Activated CD8-positive, alpha-beta memory T cell treated with anti-CD3 and anti-CD28 coated beads, Interleukin-2, amount 50 U/mL, for 4 hours (primary cell): ENCODE measurements around the gene RPN2.

Experiments
- DNase-seq: peaks from one replicate; pipeline ENCODE4 v3.0.0-alpha.2; 2020

RPN2 gene

DNA sequence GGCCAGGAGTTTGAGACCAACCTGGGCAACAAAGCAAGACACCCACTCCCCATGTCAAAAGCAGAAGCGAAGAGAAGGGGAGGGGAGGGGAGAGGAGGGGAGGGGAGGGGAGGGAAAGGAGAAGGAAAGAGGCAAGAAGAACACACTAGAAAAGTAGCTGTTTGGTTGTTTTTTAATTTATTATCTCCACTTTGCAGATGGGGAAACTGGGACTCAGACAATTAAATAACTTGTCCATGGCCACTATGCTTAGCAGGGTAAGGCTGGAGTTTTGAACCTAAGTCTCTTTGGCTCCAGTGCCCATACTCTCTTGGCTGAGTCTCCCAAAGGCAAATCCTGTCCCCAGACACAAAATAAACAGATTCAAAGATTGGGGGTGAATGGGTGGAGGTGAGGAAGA, 94.9 kb downstream of the RPN2 start:
- DNase-seq, result no peak

DNA sequence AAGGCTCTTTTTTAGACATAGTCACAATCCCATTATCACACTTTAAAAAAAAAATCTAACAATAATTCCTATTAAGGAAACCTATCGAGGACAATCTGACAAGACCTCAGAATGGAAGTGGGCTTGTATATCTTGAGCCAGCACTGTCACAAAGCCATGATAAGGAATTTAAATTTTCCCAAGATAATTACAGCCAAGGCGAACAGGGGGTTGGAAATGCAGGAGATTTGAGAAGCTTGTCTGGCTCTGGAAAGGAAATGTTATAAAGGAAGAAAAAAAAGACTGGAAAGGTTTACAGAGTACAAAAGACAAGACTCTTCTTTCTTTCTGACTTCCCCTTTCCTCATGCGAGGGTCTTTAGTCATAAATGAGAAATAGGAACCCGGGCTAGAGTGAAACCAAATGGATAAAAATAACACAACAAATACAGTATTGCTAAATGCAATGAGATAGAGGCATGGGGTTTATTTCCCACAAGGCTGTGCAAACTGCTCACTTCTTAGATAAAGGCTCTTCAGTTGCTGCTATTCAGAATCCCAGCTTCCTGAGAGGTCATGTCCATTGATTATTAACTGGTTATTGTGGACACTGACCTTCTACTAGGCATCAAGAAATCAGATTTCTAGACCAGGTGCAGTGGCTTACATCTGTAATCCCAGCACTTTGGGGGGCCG, 95.9 kb downstream of the RPN2 start:
- DNase-seq, result no peak

DNA sequence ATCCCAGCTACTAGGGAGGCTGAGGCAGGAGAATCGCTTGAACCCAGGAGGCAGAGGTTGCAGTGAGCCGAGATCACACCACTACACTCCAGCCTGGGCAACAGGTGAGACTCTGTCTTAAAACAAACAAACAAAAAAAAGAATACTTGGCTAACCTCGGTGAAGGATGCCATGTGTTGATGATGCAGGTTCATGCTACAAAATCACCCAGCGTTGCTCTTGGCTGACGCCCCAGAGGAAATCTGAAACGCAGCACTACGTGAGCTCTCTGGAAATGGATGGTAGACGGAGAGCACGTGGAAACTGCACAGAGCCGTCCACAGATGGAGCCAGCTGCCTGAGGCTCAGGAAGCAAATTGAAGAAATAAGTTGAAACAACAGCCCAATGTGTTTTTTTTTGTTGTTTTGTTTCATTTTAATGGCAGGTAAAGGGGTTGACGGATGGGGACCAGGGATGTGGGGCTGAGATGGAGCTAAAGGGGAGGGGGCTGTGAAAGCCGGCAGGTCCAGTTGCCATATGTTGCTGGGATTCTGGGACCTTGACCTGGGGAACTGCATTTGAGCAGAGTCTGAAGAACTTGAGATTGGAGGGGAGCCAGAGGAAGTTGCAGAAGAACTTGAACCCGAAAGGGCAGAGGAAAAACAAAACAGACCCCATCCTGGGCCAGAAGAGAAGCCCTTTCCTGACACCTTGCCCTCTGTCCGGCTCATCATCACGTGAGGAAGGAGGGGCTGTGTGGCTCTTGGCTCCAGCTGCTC, 97.5 kb downstream of the RPN2 start:
- no peak for DNase-seq

DNA sequence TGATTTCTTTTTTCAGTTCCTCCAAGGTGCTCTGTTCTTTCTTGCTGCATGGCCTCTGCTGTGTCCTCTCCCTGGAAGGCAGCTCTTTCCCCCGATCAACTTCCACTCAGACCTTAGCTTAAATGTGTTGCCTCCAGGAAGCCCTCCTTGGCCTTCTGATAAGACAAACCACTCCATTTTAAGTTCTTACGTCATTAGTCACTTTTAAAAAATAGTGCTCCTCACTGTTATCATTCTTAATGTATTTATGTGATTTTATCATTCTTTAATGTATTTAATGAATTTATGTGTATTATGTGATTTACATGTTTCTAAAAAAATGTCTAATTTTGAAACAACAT, 98.1 kb downstream of the RPN2 start:
- no peak for DNase-seq

DNA sequence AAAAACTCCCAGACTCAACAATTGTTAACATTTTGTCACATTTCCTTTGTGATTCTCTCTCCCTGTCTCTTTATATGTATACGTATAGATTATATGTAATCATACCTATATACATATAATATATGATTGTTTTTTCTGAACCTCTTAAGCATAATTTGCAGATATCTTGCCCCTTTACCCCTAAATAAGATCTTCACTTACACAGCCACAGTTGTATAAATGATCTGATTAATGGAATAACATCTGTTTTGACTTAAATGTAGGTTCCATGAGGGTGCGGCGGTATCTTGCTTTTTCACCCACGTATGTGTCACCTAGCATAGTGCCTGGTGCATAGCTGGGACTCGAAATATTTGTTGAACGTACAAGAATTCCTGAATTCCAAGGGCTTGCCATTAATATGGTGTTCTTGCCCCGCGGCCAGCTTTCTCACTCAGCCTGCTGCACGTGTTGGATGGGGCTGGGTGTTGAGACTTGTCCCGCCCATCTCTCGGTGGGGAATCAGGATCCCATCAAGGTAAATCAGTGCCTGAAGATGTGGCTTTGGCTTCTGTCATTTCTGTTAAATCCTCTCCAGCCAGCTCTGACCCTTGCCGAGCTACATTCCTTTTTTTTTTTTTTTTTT, 99.9 kb downstream of the RPN2 start:
- no peak for DNase-seq

DNA sequence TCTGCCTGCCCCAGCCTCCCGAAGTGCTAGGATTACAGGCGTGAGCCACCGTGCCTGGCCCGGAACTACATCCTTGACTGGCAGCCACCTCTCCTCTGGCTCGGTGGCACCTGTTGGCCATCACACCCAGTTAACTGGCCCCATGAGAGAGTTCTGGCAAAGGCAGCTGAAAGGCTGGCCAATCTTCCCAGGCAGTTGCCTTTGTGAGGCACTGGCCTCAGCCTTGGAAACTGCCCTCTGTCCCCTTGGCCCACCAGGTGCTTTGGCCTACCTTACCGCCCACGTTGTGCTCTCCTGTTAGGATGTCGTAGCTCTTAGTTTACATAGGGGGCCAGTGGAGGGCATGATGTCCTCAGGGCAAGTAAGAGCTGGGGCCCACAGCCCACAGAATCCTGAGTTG, 100.7 kb downstream of the RPN2 start:
- DNase-seq, result no peak

DNA sequence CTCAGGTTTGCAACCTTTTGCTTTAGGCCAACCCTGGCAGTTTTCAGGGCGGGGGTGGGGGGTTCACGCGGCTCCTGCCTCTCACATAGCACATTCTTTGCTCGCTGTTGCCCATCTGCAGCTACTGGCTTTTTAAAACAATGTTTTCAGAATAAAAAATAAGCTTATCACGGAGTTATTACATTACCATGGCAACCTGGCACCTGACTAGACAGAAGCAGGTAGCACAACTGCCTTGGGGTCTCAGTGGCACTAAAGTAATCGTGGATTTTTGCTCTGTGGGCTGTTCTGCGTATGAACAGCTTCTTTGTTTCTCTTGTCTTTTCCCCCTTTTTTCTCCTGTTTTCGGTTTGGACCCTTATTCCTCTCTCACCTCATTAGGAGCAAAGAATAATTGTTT, 101.3 kb downstream of the RPN2 start:
- DNase-seq, result no peak

DNA sequence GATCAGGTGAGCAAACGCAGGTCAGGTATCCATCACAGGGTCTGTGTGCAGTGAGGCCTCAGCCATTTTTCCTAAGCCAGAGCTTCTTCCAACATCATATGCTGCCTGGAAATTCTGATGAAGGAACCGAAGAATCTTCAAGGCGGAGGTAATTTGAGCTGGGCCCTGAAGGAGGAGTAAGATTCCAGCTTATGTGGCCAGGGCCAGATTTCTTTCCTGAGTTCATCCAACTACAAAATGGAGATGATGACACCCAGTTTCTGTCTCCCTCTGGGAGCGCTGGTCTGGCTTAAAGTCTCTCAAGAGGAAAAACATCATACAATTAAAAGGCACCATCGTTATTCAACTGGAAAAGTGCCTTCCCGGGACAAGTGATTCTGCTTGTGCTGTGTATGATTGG, 103.4 kb downstream of the RPN2 start:
- DNase-seq, result no peak

DNA sequence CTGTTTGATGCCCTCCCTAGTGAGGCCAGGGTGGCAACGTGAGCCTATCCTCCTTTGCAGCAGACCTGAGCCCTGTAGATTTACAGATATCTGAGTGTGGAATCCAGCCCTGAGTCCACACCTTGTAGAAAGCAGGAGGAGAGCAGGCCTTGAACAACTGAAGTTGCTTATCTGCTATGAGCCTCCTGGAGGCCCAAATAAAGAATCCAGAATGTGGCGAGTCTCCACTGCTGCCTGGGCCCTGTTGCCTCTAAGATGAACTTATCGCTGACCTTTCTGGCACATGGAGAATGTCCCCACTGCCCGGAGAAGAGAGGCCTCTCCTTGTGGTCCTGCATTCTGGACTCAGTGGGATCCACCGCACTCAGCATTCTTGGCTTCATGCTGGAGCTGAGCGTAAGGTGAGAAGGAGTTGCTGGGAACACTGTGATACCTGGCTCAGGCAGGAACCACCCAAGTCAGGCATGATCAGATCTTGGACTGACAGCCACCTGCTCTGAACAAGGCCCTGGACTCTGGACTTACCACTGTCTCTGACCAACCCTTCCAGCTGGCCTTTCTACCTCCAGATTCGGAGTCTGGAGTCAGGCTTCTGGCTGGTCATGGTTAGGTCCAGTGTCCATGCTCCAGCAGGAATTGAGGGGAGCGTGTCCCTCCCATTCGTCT, 104.5 kb downstream of the RPN2 start:
- DNase-seq, result no peak

DNA sequence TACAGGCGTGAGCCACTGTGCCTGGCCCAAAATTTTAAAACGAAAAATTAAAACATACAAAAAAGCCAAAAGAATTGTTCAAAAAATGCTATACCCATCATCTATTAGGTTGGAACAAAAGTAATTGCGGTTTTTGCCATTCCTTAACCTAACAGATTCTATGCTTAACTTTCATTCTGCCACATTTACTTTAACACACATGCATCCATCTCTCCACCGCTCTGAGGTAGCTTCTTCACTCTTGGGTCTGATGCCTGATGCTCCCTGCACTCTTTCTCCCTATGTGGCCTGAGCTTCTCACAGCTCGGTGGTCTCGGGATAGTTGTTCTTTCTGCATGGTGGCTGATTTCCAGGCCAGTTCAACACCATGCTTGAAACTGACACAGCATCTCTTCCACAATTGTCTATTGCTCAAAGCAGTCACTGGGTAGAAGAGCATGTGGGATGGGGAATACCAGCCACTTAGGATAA, 105.6 kb downstream of the RPN2 start:
- DNase-seq, result no peak

DNA sequence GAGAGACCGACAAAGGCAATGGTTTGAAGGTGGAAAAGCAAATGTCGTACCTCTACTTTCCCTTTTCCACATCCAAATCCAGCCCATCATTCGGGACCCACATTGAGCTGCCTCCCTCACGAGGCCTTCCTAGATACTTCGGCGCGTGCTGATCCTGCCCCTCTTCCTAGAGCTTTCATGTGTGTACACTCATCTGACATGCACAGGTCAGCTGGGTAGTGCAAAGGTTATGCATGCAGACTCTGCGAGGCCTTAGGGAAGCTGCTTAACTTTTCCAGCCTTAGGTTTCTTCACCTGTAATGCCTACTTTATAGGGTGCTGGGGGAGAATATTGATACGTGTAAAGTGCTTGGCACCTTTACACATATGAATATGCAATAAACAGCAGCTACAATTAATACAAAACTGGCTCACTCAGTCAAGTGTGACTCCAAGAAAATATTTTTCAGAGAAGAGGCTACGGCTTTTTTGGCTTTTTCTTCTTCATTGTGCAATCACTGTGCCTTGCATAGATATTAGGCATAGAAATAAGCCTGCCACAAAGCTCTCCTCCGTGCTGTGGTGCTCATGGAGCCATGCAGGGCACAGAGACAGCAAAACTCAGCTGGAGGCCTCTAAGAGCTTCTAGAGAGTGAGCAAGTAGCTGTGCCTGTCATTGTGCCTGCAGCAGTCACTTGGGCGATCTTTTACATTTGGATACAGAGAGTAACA, 106.7 kb downstream of the RPN2 start:
- DNase-seq, result no peak

DNA sequence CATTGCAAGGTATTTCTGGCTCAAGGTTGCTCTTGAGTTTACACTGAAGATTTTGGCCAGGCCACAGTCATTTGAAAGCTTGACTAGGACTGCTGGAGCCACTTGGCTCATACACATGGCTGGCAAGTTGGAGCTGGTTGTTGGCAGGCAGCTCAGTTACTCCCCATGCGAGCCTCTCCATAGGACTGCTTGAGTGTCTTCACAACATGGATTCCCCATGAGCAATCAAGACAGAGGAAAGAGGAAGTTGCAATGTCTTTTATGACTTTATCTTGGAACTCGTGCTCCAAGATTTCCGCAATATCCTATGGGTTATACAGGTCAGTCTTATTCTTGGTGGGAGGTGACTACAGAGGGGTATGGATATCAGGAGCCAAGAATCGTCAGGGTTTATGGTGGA, 109.0 kb downstream of the RPN2 start:
- no peak for DNase-seq

DNA sequence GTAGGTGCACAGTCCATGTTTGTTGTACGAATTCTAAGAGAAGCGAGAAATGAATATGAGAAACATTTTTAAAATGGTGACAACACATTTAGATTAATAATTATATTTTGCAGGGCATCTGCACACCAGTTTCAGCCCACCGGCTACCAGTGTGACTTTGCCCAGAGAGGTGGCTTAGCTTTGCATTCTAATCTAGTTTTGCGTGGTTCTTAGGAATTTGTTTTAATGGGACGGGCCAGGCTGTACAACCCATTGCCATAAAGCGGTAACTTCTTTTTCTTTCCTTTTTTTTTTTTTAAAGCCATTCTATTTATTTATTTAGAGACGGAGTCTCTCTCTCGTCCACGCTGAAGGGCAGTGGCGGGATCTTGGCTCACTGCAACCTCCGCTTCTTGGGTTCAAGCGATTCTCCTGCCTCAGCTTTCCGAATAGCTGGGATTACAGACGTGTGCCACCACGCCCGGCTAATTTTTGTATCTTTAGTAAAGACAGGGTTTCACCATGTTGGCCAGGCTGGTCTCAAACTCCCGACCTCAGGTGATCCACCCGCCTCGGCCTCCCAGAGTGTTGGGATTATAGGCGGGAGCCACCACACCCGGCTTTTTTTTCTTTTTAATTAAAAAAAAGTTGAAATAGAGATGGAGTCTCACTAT, 111.2 kb downstream of the RPN2 start:
- DNase-seq, result no peak
